Neural crest cell (in vitro differentiated cells): Measurements from ENCODE around the gene PKP3. TPM values are rescaled to one million over a fixed set of nuclear protein-coding genes. Genes with fewer than 3 reads are reported as not detected.
"Not testable (repeated sequence)": the region's sequence is repeated elsewhere in the genome, so short reads cannot be mapped to it uniquely, and the experiment has no call there.

Experiments
- DNase-seq: peaks from one replicate; pipeline ENCODE4 v3.0.0; 2021; ENCODE audit warnings: low read depth, mixed read lengths, low spot score
- H3K27ac Mint-ChIP-seq: one replicate; pipeline ENCODE4 v1.8.0; 2021; ENCODE audit warnings: mild to moderate bottlenecking, mixed read lengths; ENCODE audit not compliant: unreplicated experiment
- H3K27me3 Mint-ChIP-seq: 2 replicates; pipeline ENCODE4 v1.8.0; 2021; ENCODE audit warnings: low read depth, mild to moderate bottlenecking, mixed read lengths
- H3K36me3 Mint-ChIP-seq: 2 replicates; pipeline ENCODE4 v1.8.0; 2021; ENCODE audit warnings: low read depth, mild to moderate bottlenecking, mixed read lengths
- H3K4me1 Mint-ChIP-seq: 2 replicates; pipeline ENCODE4 v1.8.0; 2021; ENCODE audit warnings: mixed read lengths
- H3K4me3 Mint-ChIP-seq: one replicate; pipeline ENCODE4 v1.8.0; 2021; ENCODE audit warnings: mild to moderate bottlenecking, mixed read lengths
- H3K9me3 Mint-ChIP-seq: 2 replicates; pipeline ENCODE4 v1.8.0; 2021; ENCODE audit warnings: mixed read lengths
- total RNA-seq: library from RNA; stranded (reverse); gene quantifications from 2 replicates; pipeline ENCODE4 v1.2.1, GENCODE V29; 2021
- TF ChIP-seq, protein P1 (sequence below): fragments of 200-600 bp; sonication (generic); conservative IDR thresholded peaks from 2 replicates; pipeline ENCODE4 v1.5.0; 2021; ENCODE audit warnings: antibody characterized with exemption, mild to moderate bottlenecking

The PKP3 gene
- total RNA-seq, 1 donor from 2014 or later: 0.42 TPM

DNA sequence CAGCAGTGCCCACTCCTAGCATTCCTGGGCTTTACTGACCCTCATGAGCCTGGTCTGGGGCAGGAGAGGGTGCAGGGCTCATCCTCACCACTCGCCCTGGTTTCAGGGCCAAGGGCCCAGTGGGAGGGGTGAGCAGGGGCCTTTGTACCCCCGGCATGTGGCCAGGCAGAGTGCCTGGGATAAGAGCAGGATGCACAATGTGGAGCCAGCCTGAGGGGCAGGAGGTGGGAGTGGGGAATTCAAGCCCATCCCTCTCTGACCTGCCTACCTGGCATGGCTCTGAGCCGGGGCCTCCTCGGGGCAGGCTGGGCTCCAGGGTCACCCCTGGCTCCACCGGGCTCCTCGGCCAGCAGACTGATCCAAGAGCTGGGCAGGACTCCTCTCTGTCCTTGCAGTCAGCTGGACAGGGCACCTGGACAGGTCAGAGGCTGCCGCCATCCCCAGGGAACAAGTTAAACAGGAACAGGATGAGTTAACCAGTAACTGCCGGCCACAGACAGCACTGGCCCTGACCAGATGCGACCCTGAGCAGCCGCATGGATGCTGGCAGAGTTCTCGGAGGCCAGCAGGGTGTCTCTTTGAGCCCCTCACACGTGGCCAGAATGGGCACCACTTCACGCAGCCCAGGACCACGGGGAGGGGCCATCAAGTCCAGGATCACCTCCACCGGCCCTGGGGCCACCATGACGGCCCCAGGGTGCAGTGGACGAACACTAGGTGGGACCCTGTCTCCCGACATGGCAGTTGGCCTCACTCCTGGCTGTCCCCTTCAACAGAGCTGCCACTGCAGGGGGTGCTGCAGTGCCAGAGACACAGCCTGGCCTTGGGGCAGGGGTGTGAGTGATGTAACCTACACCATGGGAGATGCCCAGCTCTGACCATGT, 15.8 kb downstream of the PKP3 start:
- DNase-seq: no peak
- no peak overlapping the region for H3K4me3 Mint-ChIP-seq
- H3K4me1 Mint-ChIP-seq: no peaks in the 10 kb centered on the region
- H3K27ac Mint-ChIP-seq: no peak overlapping the region
- no peaks in the 10 kb centered on the region for H3K36me3 Mint-ChIP-seq
- no peaks in the 10 kb centered on the region for H3K9me3 Mint-ChIP-seq
- TF ChIP-seq, protein P1, sequence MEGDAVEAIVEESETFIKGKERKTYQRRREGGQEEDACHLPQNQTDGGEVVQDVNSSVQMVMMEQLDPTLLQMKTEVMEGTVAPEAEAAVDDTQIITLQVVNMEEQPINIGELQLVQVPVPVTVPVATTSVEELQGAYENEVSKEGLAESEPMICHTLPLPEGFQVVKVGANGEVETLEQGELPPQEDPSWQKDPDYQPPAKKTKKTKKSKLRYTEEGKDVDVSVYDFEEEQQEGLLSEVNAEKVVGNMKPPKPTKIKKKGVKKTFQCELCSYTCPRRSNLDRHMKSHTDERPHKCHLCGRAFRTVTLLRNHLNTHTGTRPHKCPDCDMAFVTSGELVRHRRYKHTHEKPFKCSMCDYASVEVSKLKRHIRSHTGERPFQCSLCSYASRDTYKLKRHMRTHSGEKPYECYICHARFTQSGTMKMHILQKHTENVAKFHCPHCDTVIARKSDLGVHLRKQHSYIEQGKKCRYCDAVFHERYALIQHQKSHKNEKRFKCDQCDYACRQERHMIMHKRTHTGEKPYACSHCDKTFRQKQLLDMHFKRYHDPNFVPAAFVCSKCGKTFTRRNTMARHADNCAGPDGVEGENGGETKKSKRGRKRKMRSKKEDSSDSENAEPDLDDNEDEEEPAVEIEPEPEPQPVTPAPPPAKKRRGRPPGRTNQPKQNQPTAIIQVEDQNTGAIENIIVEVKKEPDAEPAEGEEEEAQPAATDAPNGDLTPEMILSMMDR: no peak
- peaks cover 14% of the 10 kb centered on the region for H3K27me3 Mint-ChIP-seq

DNA sequence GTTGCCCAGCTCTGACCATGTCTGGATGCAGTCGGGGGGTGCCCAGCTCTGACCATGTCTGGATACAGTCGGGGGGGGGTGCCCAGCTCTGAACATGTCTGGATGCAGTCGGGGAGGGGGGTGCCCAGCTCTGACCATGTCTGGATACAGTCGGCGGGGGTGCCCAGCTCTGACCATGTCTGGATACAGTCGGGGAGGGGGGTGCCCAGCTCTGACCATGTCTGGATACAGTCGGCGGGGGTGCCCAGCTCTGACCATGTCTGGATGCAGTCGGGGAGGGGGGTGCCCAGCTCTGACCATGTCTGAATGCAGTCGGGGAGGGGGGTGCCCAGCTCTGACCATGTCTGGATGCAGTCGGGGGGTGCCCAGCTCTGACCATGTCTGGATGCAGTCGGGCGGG, 16.7 kb downstream of the PKP3 start:
- not testable (repeated sequence) for H3K9me3 Mint-ChIP-seq, H3K36me3 Mint-ChIP-seq, H3K27ac Mint-ChIP-seq, H3K4me1 Mint-ChIP-seq, H3K4me3 Mint-ChIP-seq, DNase-seq
- H3K27me3 Mint-ChIP-seq: peaks cover 20% of the 10 kb centered on the region

DNA sequence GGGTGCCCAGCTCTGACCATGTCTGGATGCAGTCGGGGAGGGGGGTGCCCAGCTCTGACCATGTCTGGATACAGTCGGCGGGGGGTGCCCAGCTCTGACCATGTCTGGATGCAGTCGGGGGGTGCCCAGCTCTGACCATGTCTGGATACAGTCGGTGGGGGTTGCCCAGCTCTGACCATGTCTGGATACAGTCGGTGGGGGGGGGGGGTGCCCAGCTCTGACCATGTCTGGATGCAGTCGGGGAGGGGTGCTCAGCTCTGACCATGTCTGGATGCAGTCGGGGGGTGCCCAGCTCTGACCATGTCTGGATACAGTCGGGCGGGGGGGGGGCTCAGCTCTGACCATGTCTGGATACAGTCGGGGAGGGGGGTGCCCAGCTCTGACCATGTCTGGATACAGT, 17.5 kb downstream of the PKP3 start:
- H3K4me3 Mint-ChIP-seq, DNase-seq, H3K4me1 Mint-ChIP-seq, H3K27ac Mint-ChIP-seq, H3K36me3 Mint-ChIP-seq, H3K9me3 Mint-ChIP-seq: not testable (repeated sequence)
- peaks cover 28% of the 10 kb centered on the region for H3K27me3 Mint-ChIP-seq

DNA sequence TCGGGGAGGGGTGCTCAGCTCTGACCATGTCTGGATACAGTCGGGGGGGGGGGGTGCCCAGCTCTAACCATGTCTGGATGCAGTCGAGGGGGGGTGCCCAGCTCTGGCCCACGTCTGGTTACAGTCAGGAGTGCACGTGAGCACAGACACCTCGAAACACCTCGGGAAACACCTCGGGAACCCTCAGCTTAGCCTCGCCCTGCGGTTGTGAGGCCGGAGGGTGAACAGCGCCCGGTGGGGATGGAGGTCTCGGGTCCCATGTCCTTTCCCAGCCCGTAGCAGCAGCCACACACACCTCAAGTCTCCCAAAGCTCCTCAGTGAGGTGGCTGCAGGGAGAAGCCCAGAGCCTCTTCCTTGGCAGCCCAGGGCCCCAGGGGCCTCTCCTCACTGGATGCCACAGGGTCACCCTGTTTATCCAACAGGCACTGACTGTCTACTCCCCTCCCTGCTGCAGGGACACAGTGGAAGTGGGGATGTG, 18.7 kb downstream of the PKP3 start:
- peaks cover 30% of the 10 kb centered on the region for H3K27me3 Mint-ChIP-seq
- H3K4me3 Mint-ChIP-seq: no peak overlapping the region
- no peak overlapping the region for H3K27ac Mint-ChIP-seq
- H3K9me3 Mint-ChIP-seq: no peaks in the 10 kb centered on the region
- H3K36me3 Mint-ChIP-seq: no peaks in the 10 kb centered on the region
- TF ChIP-seq, protein P1: no peak
- no peak for DNase-seq
- H3K4me1 Mint-ChIP-seq: no peaks in the 10 kb centered on the region

DNA sequence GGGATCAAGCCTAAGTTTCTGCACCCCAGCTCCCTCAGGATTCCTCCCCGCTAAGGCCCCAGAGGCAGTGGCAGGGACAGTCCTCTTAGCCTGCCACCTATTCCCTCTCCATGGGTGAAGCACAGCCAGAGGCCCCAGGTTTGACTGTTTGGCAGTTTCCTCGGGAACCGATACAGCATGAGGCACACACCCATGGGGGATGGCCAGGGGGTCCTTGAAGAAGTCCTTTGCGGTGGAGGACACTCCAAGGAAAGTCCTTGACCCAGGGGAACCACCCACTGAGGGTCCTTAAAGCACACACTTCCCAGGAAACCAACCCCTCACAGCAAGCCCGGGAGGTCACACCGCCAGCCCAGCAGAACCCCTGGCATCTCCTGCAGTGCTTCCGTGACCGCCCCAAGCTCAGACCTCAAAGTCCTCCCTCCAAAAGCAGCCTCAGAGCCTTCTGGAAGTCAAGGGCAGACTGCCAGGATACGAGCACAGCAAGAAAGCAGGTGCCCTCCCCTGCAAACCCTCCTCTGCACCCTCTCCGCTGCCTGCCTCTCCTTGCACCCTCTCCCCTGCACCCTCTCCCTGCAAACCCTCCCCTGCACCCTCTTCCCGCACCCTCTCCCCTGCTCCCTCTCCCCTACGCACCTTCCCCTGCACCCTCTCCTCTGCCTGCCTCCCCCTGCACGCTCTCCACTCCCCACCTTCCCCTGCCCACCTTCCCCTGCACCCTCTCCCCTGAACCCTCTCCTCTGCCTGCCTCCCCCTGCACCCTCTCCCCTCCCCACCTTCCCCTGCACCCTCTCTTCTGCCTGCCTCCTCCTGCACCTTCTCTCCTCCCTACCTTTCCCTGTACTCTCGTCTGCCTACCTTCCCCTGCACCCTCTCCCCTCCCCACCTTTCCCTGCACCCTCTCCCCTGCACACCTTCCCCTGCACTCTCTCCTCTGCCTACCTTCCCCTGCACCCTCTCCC, 19.4 kb downstream of the PKP3 start:
- no peak for DNase-seq
- H3K4me1 Mint-ChIP-seq: no peaks in the 10 kb centered on the region
- H3K27me3 Mint-ChIP-seq: peaks cover 38% of the 10 kb centered on the region
- no peak overlapping the region for H3K4me3 Mint-ChIP-seq
- TF ChIP-seq, protein P1: no peak
- no peak overlapping the region for H3K27ac Mint-ChIP-seq
- H3K9me3 Mint-ChIP-seq: no peaks in the 10 kb centered on the region
- H3K36me3 Mint-ChIP-seq: no peaks in the 10 kb centered on the region

DNA sequence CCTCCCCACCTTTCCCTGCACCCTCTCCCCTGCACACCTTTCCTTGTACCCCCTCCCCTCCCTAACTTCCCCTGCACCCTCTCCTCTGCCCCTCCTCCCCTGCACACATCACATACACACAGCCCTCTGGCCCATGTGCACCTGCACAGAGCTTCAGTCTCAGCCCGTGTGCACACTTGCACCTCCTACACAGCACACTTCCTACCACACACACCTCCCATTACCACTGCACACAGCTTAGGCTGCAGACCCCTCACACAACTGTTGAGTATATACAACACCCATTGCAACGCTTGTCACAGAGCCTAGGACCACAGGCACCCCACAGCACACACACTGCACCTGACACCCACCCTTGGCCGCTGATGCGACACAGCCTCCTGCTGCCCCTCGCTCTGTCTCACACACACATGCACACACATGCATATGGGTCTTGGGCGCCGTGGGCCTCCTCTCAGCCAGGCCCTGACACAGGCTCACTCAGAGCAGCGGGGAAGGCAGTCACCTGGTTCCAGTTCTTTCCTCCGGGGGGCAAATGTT, 20.4 kb downstream of the PKP3 start:
- Mint-ChIP-seq H3K36me3 (no peaks in the 10 kb centered on the region), H3K9me3 (no peaks in the 10 kb centered on the region), H3K4me3 (no peak overlapping the region)

More for the DNA sequence above, 20.4 kb downstream of the PKP3 start:
- TF ChIP-seq, protein P1: no peak
- DNase-seq: no peak
- no peak overlapping the region for H3K27ac Mint-ChIP-seq
- H3K27me3 Mint-ChIP-seq: peaks cover 45% of the 10 kb centered on the region
- H3K4me1 Mint-ChIP-seq: no peaks in the 10 kb centered on the region
